Posterior vena cava (tissue), 2 donors: ENCODE data around the gene SLC51A. TPM values are rescaled to one million over a fixed set of nuclear protein-coding genes. Genes with fewer than 3 reads are reported as not detected.
"Not testable (repeated sequence)": the region's sequence is repeated elsewhere in the genome, so short reads cannot be mapped to it uniquely, and the experiment has no call there.

ENCODE experiments used
- DNase-seq: peaks from one replicate; pipeline ENCODE4 v3.0.0-alpha.2; 2020; ENCODE audit warnings: low spot score
- intact Hi-C, 2 donors: fragments of 100-400 bp; cut with DNase I; formaldehyde crosslinking; loops; one replicate each; pipeline versions ENCODE4 v1.14.1 to v1.14.2; 2022 to 2023
- total RNA-seq, 2 donors: library from RNA; stranded (reverse); fragmentation: NEBNext Ultra II Directional; extraction: Animal tissue kit (Norgen Biotek cat#: 25700); gene quantifications; one replicate each; pipeline ENCODE4 v1.2.1, GENCODE V29; 2021
- donor health status: DM: yes; HTN: yes; CAD: no.
- donor health status: DM: yes; HTN: yes; CAD: no.

The SLC51A gene
- total RNA-seq, 2 donors from 2014 or later, result not detected

DNA sequence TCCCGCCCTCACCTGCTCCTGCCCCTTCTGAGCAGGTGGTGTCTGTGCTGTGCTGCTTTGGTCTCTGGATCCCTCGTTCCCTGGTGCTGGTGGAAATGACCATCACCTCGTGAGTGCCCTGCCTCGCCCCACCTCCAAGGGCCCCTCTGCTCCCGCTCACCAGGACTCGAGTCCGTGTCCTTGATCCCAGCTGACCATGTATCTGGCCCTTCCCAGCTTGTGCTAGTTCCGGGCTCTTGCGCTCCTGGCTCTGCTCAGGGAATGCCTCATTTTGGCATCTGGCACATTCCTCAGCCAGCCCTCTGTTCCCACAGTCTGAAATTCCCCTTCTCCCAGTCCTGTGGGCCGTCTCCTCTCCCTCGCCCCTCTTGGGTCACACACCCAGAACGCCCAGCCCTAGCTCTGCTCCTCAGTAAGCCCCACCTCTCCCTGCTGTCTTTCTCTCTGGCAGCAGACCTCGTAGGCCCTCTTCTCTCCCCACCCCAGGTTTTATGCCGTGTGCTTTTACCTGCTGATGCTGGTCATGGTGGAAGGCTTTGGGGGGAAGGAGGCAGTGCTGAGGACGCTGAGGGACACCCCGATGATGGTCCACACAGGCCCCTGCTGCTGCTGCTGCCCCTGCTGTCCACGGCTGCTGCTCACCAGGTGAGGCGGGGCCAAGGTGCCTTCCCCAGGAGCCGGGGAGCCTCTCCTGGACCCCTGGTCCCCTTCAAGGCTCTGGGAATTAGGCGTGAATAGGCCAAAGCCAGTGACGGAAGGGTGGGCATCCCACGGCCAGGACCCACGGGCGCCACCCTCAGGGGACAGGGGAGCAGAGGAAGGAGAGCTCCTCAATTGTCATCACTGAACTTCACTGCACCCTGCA, 11.5 kb downstream of the SLC51A start:
- intact Hi-C loops, result no loop called here
- DNase-seq, result peak; percentile 71

- DNase-seq, result no peak
- intact Hi-C loops, result no loop called here
These were observed 16.0 kb downstream of the SLC51A start for GRCh38 chr3:196232154-196232881.

GRCh38 chr3:196232882-196233251, 16.5 kb downstream of the SLC51A start:
- no peak for DNase-seq
- intact Hi-C loops, result no loop called here

GRCh38 chr3:196235452-196236122, 19.3 kb downstream of the SLC51A start:
- DNase-seq, result peak; percentile 90

DNA sequence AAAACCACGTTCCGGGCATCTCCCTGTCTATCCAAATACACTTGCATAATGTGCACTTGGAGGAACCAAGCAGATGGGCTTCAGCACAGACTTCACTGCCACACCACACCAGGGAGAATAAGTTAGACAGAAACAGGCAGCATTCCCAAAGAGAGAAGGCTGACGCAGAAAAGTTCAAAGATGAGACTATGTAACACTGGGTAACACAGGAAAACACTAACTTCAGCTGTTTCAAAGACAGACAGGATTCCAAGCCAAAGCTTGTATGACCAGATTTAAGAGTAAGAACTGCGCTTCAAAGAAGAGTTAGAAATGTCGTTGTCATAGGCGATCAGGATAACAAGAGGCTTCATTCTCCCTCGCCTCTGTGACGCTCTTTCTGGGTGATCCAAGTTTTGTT, 19.9 kb downstream of the SLC51A start:
- intact Hi-C loops, result no loop called here
- DNase-seq, result no peak

More at GRCh38 chr3:196235452-196236122, 19.3 kb downstream of the SLC51A start:
- intact Hi-C loops, result no loop called here

DNA sequence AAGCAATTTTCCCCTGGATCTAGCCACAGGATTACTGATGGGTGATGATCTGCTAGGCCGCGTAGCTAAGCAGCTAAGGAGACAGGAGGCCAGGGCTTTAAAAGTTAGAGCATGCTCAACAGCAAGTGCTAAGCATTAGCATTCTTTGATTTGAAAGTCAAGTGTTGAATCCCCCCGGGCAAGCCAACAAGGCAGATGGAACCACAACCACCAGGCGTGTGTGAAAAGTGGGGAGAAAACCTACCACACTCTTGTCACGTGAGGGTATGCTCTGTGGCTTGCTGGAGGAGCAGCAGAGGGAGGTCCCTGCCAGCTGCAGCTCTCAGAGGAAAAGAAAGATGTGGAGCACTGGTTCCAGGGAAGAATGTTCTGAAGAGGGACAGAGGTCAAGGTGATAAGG, 20.9 kb downstream of the SLC51A start:
- intact Hi-C loops, result no loop called here
- DNase-seq, result no peak

DNA sequence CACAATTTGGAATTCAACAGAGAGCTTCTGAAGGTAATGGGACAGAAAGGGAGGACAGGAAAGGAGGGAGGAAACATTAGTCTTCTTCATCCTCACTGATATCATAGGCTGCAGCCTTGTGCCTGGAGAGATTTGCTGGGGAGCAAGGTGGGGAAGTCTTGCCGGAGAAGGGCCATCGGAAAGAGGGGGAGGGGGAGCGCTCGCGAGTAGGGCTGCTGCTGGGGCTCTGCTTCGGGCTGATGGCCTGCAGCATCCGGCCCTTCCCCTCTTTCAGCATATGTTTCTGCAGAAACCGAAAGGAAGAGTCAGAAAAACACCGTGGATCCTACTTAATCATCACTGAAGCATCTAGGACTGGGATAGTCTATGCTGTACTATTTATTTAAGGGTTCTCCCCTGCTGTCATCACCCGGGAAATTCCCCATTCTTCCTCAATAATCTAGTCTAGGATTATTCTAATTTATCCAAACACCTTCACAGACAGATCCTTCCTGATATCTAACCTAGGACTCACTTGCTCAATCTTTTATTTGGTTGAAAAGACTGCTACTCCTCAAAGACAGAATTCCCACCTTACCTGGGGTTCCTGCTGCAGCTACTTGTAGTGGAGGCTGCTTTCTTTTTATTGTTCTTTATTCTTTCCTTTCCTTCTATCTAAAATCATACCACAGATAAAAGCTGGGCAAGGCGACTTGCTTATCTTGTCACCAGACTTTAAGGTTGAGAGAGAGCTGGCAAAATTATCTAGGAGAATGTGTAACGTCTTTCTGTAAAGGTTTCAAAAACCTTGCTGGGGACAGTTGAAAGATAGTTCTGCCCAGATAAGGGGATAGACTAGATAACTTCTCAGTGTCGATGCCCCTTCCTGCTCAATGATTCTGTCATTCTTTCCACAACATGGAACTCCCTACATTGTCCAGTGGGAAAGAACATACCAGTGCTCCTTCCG, 22.6 kb downstream of the SLC51A start:
- no peak for DNase-seq
- intact Hi-C loops, result no loop called here

- no peak for DNase-seq
- intact Hi-C loops, result no loop called here
These were observed 24.1 kb downstream of the SLC51A start for GRCh38 chr3:196240424-196240823.

DNA sequence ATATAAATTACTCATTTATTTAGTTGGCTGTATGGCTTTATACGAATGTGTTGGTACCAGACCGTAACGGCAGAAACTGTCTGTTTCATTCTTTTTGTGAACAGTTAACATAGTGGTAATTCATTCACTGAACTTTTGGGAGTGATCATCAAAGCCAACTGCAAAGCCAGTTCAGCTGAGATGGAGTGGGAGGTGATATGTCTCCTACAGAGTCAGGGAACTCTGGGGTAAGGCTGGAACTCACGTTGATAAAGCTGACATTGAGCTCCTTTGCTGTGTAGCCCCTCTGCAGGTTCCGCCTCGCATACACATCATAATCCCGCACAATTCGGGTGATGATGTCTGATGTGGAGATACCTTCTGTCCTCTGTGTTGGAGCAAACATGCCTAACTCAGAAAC, 25.4 kb downstream of the SLC51A start:
- no peak for DNase-seq
- intact Hi-C loops, result no loop called here

DNA sequence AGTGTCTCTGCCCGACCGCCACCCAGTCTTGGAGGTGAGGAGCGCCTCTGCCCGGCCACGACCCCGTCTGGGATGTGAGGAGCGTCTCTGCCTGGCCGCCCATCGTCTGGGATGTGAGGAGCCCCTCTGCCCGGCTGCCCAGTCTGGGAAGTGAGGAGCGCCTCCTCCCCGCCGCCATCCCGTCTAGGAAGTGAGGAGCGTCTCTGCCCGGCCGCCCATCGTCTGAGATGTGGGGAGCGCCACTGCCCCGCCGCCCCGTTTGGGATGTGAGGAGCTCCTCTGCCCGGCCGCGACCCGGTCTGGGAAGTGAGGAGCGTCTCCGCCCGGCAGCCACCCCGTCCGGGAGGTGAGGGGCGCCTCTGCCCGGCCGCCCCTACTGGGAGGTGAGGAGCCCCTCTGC, 27.8 kb downstream of the SLC51A start:
- intact Hi-C loops, DNase-seq: not testable (repeated sequence)

GRCh38 chr3:196246612-196247308, 30.4 kb downstream of the SLC51A start:
- no peak for DNase-seq
- intact Hi-C loops, result no loop called here

GRCh38 chr3:196251918-196252317, 35.6 kb downstream of the SLC51A start:
- intact Hi-C loops, result loop anchor here in 1 of 2 donors (10.0 kb wide), 1 partner anchor 273 kb away; no protein-coding TSS in a partner anchor

GRCh38 chr3:196254376-196255283, 38.3 kb downstream of the SLC51A start:
- intact Hi-C loops, result loop anchor here in 1 of 2 donors (10.0 kb wide), 1 partner anchor 270 kb away; no protein-coding TSS in a partner anchor
- DNase-seq, result no peak

More at GRCh38 chr3:196251918-196252317, 35.6 kb downstream of the SLC51A start:
- no peak for DNase-seq

DNA sequence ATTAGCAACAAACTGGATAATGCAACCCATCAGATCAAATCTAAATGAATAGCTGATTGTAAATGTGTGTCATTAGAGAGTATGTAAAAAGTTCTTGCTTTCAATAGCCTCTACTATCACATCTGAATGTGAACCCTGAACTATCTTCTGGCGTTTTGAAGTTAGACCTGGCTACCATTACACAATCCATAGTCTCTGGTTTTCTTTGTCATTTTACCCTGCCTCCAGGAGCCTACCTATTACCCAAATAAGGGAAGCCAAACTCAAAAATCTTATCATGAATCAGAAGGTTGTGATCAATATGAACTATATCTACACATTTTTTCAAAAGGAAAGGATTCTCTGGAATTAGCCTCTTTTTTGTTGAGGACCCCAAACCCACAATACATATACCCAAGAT, 39.4 kb downstream of the SLC51A start:
- DNase-seq, result no peak
- intact Hi-C loops, result loop anchor here in 1 of 2 donors (10.0 kb wide), 1 partner anchor 269 kb away; no protein-coding TSS in a partner anchor

GRCh38 chr3:196260784-196261183, 44.5 kb downstream of the SLC51A start:
- intact Hi-C loops, result no loop called here
- no peak for DNase-seq

- no peak for DNase-seq
- intact Hi-C loops, result no loop called here
These were observed 47.5 kb downstream of the SLC51A start for GRCh38 chr3:196263819-196264218.
